ENCODE results near the gene MED8. TPM values are rescaled to one million over a fixed set of nuclear protein-coding genes. Genes with fewer than 3 reads are reported as not detected.

Gene MED8
- total and polyA plus RNA-seq, 9 of the 15 experiments (the other 6 are each of a cell fraction or from before 2014, with no cell fraction given) = 23.0 to 120 (median 56.4) TPM

- TF ChIP-seq SMARCE1 (IDR thresholded peaks at IDR 0.05) (peak; percentile 91; the same call in 1 of the 2 replicates), ZNF584 (CRISPR knock-in tag; IDR thresholded peaks at IDR 0.05; ENCODE audit: low read depth) (0 out of 2 replicates have a peak, but pooled peaks have one; percentile 32), HNRNPH1 (optimal IDR thresholded peaks at IDR 0.05; ENCODE audit: low read depth, low read length) (no peak), PML (IDR thresholded peaks at IDR 0.05; ENCODE audit: low read length) (peak; percentile 67; the same call in 1 of the 2 replicates), HMG20A (CRISPR knock-in tag; conservative IDR thresholded peaks at IDR 0.05) (no peak), ZNF609 (CRISPR knock-in tag; IDR thresholded peaks at IDR 0.05; ENCODE audit: borderline replicate concordance) (peak; percentile 96; the same call in 1 of the 2 replicates), KLF13 (tag; IDR thresholded peaks at IDR 0.05; ENCODE audit: borderline replicate concordance, low read depth) (no peak), HDAC3 (IDR thresholded peaks at IDR 0.05; ENCODE audit: borderline replicate concordance, partially characterized antibody) (peak; percentile 73), NCOA2 (IDR thresholded peaks at IDR 0.05; ENCODE audit: partially characterized antibody in 2 of 2) (peak in 1 of 2 experiments; percentile 65), ZBTB8A (IDR thresholded peaks at IDR 0.05; ENCODE audit: partially characterized antibody) (no peak), ZNF324 (CRISPR knock-in tag; IDR thresholded peaks at IDR 0.05) (no peak), HMBOX1 (IDR thresholded peaks at IDR 0.05) (peak; percentile 98), FOXM1 (IDR thresholded peaks at IDR 0.05; ENCODE audit: low read depth) (peak; percentile 68; the same call in 1 of the 2 replicates), FOXM1 (CRISPR knock-in tag; IDR thresholded peaks at IDR 0.05; ENCODE audit: low read depth) (no peak), TBP (optimal IDR thresholded peaks at IDR 0.05; ENCODE audit: low read depth, low read length) (no peak), CBX8 (IDR thresholded peaks at IDR 0.05; ENCODE audit: borderline replicate concordance, extremely low read depth, low read depth, low read length, poor library complexity, severe bottlenecking) (no peak), POLR2AphosphoS2 (IDR thresholded peaks at IDR 0.05; ENCODE audit: low read length) (no peak), ZBTB2 (IDR thresholded peaks at IDR 0.05) (no peak), MITF (IDR thresholded peaks at IDR 0.05) (peak; percentile 94)
Measured at GRCh38 chr1:43405219-43405875, 15.7 kb upstream of the MED8 start (continued).
